ENCODE data around the gene RUNX1.

GRCh38 chr21:34754690-34755647, 294.1 kb downstream of the RUNX1 start:
- TF ChIP-seq CTCF (IDR thresholded peaks at IDR 0.05) = no peak
- TF ChIP-seq POLR2AphosphoS5 (IDR thresholded peaks at IDR 0.05) = no peak
